ENCODE data around the gene SYNDIG1L. TPM values are rescaled to one million over a fixed set of nuclear protein-coding genes. Genes with fewer than 3 reads are reported as not detected.

Gene SYNDIG1L
- total RNA-seq, 1 donor from 2014 or later = not detected

- TF ChIP-seq CTCF (IDR thresholded peaks at IDR 0.05; ENCODE audit: insufficient read depth, low read length, poor library complexity, severe bottlenecking) = no peak
- H3K27me3 ChIP-seq (ENCODE audit: control insufficient read depth, insufficient read depth, low read length) = no peaks in the 10 kb centered on the region
- no peaks in the 10 kb centered on the region for H3K36me3 ChIP-seq (ENCODE audit: control insufficient read depth, insufficient read depth, low read length)
- H3K4me3 ChIP-seq (ENCODE audit: low read depth, low read length) = no peak overlapping the region
- DNase-seq (ENCODE audit: low read depth) = no peak
Measured at GRCh38 chr14:74377976-74378690, 47.9 kb downstream of the SYNDIG1L start.

- H3K4me3 ChIP-seq (ENCODE audit: low read depth, low read length) = no peak overlapping the region
- no peak for TF ChIP-seq CTCF (IDR thresholded peaks at IDR 0.05; ENCODE audit: insufficient read depth, low read length, poor library complexity, severe bottlenecking)
- peaks cover 5% of the 10 kb centered on the region for H3K27me3 ChIP-seq (ENCODE audit: control insufficient read depth, insufficient read depth, low read length)
- no peak for DNase-seq (ENCODE audit: low read depth)
- no peaks in the 10 kb centered on the region for H3K36me3 ChIP-seq (ENCODE audit: control insufficient read depth, insufficient read depth, low read length)
Measured at GRCh38 chr14:74368441-74368840, 57.6 kb downstream of the SYNDIG1L start.

GRCh38 chr14:74368026-74368425 lies 58.0 kb downstream of the SYNDIG1L start:
- no peak for TF ChIP-seq CTCF (IDR thresholded peaks at IDR 0.05; ENCODE audit: insufficient read depth, low read length, poor library complexity, severe bottlenecking)
- DNase-seq (ENCODE audit: low read depth) = no peak
- no peak overlapping the region for H3K4me3 ChIP-seq (ENCODE audit: low read depth, low read length)

GRCh38 chr14:74364271-74364880 lies 61.6 kb downstream of the SYNDIG1L start:
- no peak overlapping the region for H3K4me3 ChIP-seq (ENCODE audit: low read depth, low read length)
- no peak for DNase-seq (ENCODE audit: low read depth)
- no peaks in the 10 kb centered on the region for H3K36me3 ChIP-seq (ENCODE audit: control insufficient read depth, insufficient read depth, low read length)
- no peak for TF ChIP-seq CTCF (IDR thresholded peaks at IDR 0.05; ENCODE audit: insufficient read depth, low read length, poor library complexity, severe bottlenecking)
- H3K27me3 ChIP-seq (ENCODE audit: control insufficient read depth, insufficient read depth, low read length) = peaks cover 5% of the 10 kb centered on the region

More at GRCh38 chr14:74368026-74368425, 58.0 kb downstream of the SYNDIG1L start:
- peaks cover 5% of the 10 kb centered on the region for H3K27me3 ChIP-seq (ENCODE audit: control insufficient read depth, insufficient read depth, low read length)
- H3K36me3 ChIP-seq (ENCODE audit: control insufficient read depth, insufficient read depth, low read length) = no peaks in the 10 kb centered on the region

GRCh38 chr14:74362361-74362915 lies 63.6 kb downstream of the SYNDIG1L start:
- Histone ChIP-seq H3K36me3 (ENCODE audit: control insufficient read depth, insufficient read depth, low read length) (no peaks in the 10 kb centered on the region), H3K4me3 (ENCODE audit: low read depth, low read length) (no peak overlapping the region), H3K27me3 (ENCODE audit: control insufficient read depth, insufficient read depth, low read length) (peaks cover 11% of the 10 kb centered on the region)
- peak; percentile 96 for TF ChIP-seq CTCF (IDR thresholded peaks at IDR 0.05; ENCODE audit: insufficient read depth, low read length, poor library complexity, severe bottlenecking)
- peak; percentile 38 for DNase-seq (ENCODE audit: low read depth)

All from kidney epithelial cell (primary cell).